Left kidney (tissue), 2 donors: ENCODE measurements around the gene GRIP1. TPM values are rescaled to one million over a fixed set of nuclear protein-coding genes. Genes with fewer than 3 reads are reported as not detected.
A peak's percentile ranks its signal among the peaks of the same experiment; 100 is the strongest.

Source experiments
- DNase-seq: peaks from one replicate; pipeline ENCODE4 v3.0.0-alpha.2; 2013
- polyA plus RNA-seq: library from polyadenylated mRNA; unstranded; fragments of 120-200 nt; gene quantifications from one replicate; pipeline ENCODE4 v1.2.1, GENCODE V29; 2013; ENCODE audit not compliant: insufficient read length

GRIP1 gene
- polyA plus RNA-seq, 1 donor: 26.9 TPM

DNA sequence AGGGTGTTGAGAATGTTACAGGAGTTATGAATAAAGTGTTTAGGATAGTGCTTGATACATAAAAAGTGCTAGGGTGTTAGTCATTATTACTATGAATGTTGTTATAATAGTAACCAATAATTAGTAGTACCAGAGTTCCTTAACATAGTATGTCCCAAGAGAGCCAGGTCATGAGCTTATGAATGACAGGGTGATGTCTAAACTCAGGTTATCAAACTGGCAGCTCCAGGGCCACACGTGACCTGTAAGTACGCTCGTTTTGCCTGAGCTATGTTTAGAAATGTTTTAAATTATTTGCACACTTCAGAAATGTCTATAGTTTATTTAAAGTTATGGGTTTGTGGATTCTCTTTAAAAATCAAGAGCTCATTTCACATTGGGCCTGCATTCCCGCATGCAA lies 14.1 kb upstream of the GRIP1 start:
- DNase-seq: no peak

DNA sequence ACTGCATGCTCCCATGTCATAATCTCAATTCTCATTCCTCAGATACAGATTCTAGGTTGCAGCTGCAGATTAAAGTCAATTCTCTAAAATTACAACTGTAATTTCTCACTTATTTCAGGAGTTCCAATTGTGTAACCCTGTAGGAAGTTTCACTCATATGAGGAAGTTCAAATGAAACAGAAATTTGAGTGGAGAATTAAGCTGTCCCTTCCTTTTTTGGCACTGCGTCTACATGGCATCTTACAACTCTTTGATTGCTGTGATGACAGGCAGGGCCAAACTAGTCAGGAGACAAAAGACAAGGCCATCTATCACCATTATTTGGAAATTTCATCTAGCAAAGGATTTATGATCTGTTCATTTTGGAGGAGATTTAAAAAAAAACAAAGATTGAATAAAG lies 13.3 kb upstream of the GRIP1 start:
- no peak for DNase-seq

DNA sequence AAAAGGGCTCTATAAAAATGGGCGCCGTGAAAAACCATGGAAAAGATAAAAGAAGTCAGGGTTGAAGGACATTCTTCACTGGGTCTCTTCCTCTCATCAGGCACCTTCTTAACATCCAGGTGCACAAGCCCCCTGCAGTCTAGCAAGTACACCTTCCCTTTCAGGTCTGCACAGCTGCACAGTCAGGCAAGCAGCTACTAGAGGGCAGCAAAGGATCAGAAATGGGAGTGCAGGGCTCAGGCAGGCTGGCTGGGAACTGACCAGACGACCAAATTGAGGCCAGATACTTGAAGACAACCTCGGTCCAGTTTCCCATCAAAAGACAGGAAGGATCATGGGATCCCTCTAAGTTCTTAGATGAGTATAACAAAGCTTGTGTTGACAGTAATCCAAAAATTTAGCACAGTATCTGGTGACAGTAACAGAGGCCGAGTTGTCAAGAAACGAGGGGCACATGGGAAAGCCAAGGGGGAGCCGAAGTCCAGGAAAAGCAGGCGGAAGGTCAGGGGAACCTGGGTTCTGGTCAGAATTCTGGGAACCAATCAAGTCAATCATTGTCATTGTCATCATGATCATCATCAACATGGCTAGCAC lies 10.1 kb upstream of the GRIP1 start:
- peak; percentile 55 for DNase-seq

GRCh38 chr12:66684222-66684621 lies 5.3 kb upstream of the GRIP1 start:
- no peak for DNase-seq

DNA sequence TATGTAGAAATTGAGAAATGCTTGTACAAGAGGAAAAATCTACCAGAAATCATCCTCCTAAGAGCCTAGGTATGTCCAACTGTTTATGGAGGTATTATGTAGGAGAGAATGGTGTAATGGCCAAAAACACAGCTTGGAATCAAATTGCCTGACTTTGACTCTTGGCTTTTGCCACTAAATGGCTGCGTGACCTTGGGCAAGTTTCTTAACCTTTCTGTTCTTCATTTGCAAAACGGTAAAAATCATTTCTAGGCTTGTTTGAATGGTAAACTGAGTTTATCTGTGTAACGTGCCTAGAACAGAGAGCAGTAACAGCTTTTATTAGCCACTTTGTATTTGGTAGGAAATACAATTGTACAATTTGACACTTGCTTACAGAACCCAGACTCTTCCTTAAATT lies 4.9 kb upstream of the GRIP1 start:
- DNase-seq: no peak

DNA sequence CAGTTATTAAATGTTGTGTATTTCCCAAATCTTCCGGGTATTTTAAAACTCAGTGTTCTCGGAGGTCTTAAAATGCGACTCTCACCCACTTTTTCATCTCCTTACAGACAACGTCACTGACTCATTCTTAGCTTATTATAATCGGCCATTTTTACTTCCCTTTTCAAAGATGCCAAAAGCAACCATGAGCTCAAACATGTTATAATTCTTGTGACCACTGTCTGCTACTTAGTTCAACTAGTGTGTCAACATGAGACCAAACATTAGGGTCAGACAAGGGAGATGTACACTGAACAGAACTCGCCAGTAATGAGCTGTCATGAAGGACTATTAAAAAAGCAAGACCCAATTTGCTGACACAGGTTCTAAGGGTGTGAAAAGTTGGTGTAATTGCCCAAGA lies 4.2 kb upstream of the GRIP1 start:
- no peak for DNase-seq

GRCh38 chr12:66679461-66680084 lies 697 bp upstream of the GRIP1 start:
- DNase-seq: no peak

GRCh38 chr12:66676241-66676640 lies 2.6 kb downstream of the GRIP1 start:
- DNase-seq: no peak

- DNase-seq: no peak
Measured at GRCh38 chr12:66674495-66675122, 4.3 kb downstream of the GRIP1 start.

- no peak for DNase-seq
Measured at GRCh38 chr12:66669541-66669940, 9.3 kb downstream of the GRIP1 start.

DNA sequence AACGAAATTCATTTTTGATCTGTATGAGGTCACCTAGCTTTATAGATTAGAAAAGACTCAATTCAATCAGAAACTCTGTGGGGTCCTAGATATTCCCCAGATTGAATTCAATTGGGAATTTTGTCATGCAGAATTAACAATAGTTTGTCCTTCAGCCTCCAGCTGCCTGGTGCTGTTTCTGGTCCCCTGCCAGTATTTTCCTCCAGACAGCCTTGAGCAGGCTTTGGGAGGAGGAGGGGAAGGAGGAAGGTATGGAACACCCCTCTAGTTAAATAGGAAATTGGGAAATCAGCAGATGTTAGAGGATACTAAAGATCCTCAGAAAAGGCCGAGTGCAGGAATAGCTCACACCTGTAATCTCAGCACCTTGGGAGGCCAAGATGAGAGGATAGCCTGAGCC lies 10.6 kb downstream of the GRIP1 start:
- DNase-seq: no peak

DNA sequence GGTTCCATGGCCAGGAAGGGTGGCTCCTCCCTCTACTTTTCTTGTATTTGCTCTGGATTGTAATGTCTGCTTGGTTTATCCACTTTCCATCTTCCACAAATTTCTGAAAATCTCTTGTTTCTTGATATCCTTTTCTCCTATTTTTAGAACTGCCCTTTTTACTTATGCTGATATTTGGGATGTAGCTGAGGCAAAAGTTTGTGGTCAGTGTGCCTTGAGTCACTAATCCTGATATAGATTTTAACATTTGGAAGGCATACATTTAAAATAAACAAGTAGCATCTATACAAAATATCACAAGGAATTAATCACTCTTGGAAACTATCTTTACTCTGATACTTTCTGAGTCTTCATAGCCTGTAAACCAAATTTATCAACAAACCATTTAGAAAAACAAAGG lies 11.0 kb downstream of the GRIP1 start:
- no peak for DNase-seq

DNA sequence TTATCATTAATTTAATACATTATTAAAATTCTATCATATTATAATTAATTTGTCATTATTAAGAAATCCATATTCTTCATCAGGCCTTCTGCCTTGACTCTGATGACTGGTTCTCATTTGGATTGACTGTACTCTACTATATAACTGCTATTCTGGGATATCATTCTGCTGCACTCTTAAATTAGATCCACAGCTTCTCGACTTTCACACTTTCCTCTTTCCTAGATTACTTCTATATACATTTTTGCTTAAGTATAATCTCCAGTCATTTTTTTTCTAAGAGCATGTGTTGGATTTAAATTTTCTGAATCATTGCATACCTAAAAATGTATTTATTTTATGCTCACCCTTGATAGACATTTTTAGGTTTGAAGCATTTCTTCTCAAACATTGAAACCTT lies 12.4 kb downstream of the GRIP1 start:
- DNase-seq: no peak

DNA sequence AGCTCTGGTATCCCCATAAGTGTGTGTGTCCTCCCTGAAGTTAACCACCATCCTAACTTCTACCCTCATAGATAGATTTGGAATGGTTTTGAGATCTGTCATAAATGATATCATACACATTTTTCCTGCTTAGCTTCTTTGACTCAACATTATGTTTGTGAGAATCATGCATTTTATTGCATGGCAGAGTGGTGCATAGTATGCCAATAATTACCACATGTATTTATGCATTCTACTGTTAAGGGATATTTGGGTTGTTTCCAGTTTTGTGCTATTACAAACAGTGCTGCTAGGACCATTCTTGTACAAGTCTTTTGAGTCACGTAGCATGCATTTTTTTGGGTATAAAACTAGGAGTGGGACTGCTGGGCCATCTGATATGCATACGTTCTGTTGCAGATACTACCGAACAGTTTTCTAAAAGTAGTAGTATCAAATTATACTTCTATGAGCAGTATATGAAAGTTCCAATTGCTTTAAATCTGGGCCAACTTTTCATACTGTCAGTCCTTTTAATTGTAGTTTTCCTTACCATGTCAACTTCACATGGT lies 13.4 kb downstream of the GRIP1 start:
- DNase-seq: no peak

DNA sequence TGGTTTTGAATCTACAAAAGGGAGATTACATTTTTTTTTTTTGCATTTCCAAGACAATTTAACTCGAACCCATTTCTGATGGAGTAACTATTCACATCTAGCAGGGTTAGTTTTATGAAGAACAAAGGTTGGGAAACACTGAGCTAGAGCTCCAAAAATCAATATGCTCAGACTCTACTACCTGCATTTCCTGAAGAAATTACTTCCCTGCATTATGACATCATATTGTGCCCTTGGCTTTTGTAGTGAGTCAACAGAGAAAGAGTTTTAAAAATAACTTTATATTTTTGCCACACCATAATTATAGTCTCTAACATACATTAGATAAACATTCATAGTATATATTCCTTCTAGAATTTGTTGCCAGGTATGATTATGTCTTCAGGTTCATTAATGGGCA lies 14.8 kb downstream of the GRIP1 start:
- no peak for DNase-seq

DNA sequence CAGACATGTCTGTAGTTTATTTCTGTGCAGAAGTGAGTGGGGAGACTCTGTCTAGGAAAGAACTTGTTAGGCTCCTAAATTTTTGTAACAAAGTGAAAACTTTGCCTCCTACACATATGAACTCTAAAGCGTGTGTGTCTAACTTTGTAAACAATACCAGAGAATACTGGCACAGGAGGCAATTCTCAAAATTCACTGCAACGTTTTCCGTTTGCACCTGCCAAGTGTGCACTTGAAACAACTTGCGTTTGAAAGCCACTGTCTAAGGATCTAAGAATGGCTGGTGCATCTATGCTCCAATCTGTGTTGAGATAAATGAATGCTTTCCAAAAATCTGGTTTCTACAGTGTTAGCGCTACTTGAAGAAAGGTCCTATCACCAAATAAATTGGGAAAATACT lies 15.3 kb downstream of the GRIP1 start:
- no peak for DNase-seq

DNA sequence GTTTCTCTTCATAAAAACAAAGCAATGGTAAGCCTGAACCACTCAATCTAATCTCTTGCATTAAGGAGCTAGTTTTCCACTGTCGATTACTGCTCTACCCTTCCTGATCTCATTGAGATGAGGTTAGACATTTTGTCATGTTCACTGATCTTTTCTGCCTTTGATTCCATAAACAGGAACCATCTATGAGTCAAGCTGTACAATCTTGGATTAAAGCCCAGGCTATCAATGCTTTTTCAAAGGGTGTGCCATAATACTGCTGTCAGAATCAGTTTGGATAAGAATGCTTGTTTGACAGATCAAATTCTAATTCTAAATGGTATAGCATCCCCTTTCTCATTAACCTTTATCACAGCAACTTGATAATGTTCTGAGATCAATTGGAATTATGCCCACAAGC lies 16.1 kb downstream of the GRIP1 start:
- no peak for DNase-seq

GRCh38 chr12:66662179-66662578 lies 16.7 kb downstream of the GRIP1 start:
- DNase-seq: no peak

- DNase-seq: no peak
Measured at GRCh38 chr12:66661357-66661756, 17.5 kb downstream of the GRIP1 start.

- no peak for DNase-seq
Measured at GRCh38 chr12:66653796-66654195, 25.1 kb downstream of the GRIP1 start.

- DNase-seq: no peak
Measured at GRCh38 chr12:66648033-66648735, 30.7 kb downstream of the GRIP1 start.

GRCh38 chr12:66647034-66647691 lies 31.7 kb downstream of the GRIP1 start:
- no peak for DNase-seq

GRCh38 chr12:66644151-66644550 lies 34.7 kb downstream of the GRIP1 start:
- no peak for DNase-seq
